Neuronal stem cell (in vitro differentiated cells): Measurements from ENCODE around the gene IGFBP3.

ENCODE experiments used
- DNase-seq: peaks from one replicate; pipeline ENCODE4 v3.0.0-alpha.2; 2013; ENCODE audit warnings: low spot score
- H2AFZ ChIP-seq: one replicate; pipeline ENCODE4 v1.6.1; 2013; ENCODE audit warnings: mild to moderate bottlenecking, low read length, inconsistent platforms
- H2AK5ac ChIP-seq: 2 replicates; pipeline ENCODE4 v1.6.1; 2013; ENCODE audit warnings: low read depth, mild to moderate bottlenecking, inconsistent platforms, low read length, moderate library complexity, mixed read lengths
- H2BK120ac ChIP-seq: 2 replicates; pipeline ENCODE4 v1.6.1; 2013; ENCODE audit warnings: low read depth, mild to moderate bottlenecking, inconsistent platforms, low read length, moderate library complexity, mixed read lengths
- H2BK12ac ChIP-seq: one replicate; pipeline ENCODE4 v1.6.1; 2013; ENCODE audit warnings: low read length, inconsistent platforms
- H2BK15ac ChIP-seq: 2 replicates; pipeline ENCODE4 v1.6.1; 2013; ENCODE audit warnings: mild to moderate bottlenecking, low read length, inconsistent platforms, mixed read lengths
- H2BK5ac ChIP-seq: one replicate; pipeline ENCODE4 v1.6.1; 2013; ENCODE audit warnings: inconsistent platforms, mild to moderate bottlenecking, low read length, moderate library complexity
- H3K14ac ChIP-seq: one replicate; pipeline ENCODE4 v1.6.1; 2013; ENCODE audit warnings: low read length, inconsistent platforms
- H3K18ac ChIP-seq: 2 replicates; pipeline ENCODE4 v1.6.1; 2013; ENCODE audit warnings: low read length, inconsistent platforms
- H3K23ac ChIP-seq: 2 replicates; pipeline ENCODE4 v1.6.1; 2013; ENCODE audit warnings: low read depth, mild to moderate bottlenecking, mixed read lengths, low read length, inconsistent platforms; ENCODE audit not compliant: poor library complexity
- H3K27ac ChIP-seq: replicated peaks from 3 replicates; pipeline ENCODE4 v1.5.1; 2013; ENCODE audit warnings: low read length, inconsistent platforms
- H3K27me3 ChIP-seq, 3 experiments: 2 replicates each; pipeline ENCODE4 v1.6.1; 2013; ENCODE audit warnings: low read length in 3 of 3, mild to moderate bottlenecking in 2 of 3, inconsistent platforms in 1 of 3, low read depth in 1 of 3, mixed read lengths in 1 of 3, moderate library complexity in 1 of 3; ENCODE audit not compliant: control insufficient read depth in 3 of 3, insufficient read depth in 3 of 3
- H3K36me3 ChIP-seq, 2 donors: replicated peaks in 1 of 2; 2 replicates each; pipeline ENCODE4 v1.6.1; 2013; ENCODE audit warnings: low read length in 2 of 2; ENCODE audit not compliant: control insufficient read depth in 2 of 2, insufficient read depth in 2 of 2
- H3K4ac ChIP-seq: 2 replicates; pipeline ENCODE4 v1.6.1; 2013; ENCODE audit warnings: inconsistent platforms, mild to moderate bottlenecking, low read length, moderate library complexity
- H3K4me1 ChIP-seq, 2 donors: 1 replicate in 1 of 2; 2 replicates in 1 of 2; pipeline ENCODE4 v1.6.1; 2013; ENCODE audit warnings: low read length in 2 of 2, low read depth in 1 of 2; ENCODE audit not compliant: control insufficient read depth in 2 of 2, insufficient read depth in 1 of 2
- H3K4me2 ChIP-seq: one replicate; pipeline ENCODE4 v1.6.1; 2013; ENCODE audit warnings: mild to moderate bottlenecking, low read length, inconsistent platforms; ENCODE audit not compliant: insufficient read depth, poor library complexity, severe bottlenecking
- H3K4me3 ChIP-seq, 2 donors: 2 replicates each; pipeline ENCODE4 v1.5.1; 2013; ENCODE audit warnings: low read length in 2 of 2, mild to moderate bottlenecking in 2 of 2, inconsistent platforms in 1 of 2, moderate library complexity in 1 of 2
- H3K79me1 ChIP-seq: one replicate; pipeline ENCODE4 v1.6.1; 2013; ENCODE audit warnings: low read depth, mild to moderate bottlenecking, inconsistent platforms, low read length, moderate library complexity
- H3K9ac ChIP-seq: one replicate; pipeline ENCODE4 v1.6.1; 2013; ENCODE audit warnings: mild to moderate bottlenecking, low read depth, low read length, inconsistent platforms; ENCODE audit not compliant: poor library complexity
- H3K9me3 ChIP-seq, 2 donors: replicated peaks in 1 of 2; 2 replicates each; pipeline versions ENCODE3 to v1.6.1; 2013; ENCODE audit warnings: low read length in 2 of 2, mild to moderate bottlenecking in 2 of 2, inconsistent platforms in 1 of 2, low read depth in 1 of 2, mixed read lengths in 1 of 2, moderate library complexity in 1 of 2; ENCODE audit not compliant: control insufficient read depth in 2 of 2, insufficient read depth in 1 of 2
- H4K8ac ChIP-seq: one replicate; pipeline ENCODE4 v1.6.1; 2013; ENCODE audit warnings: low read depth, mild to moderate bottlenecking, inconsistent platforms, low read length, moderate library complexity
- H4K91ac ChIP-seq: one replicate; pipeline ENCODE4 v1.6.1; 2013; ENCODE audit warnings: low read length, low read depth, mild to moderate bottlenecking, inconsistent platforms; ENCODE audit not compliant: poor library complexity
- WGBS, 2 donors: extraction: QIAGEN DNeasy Blood & Tissue Kit; methylation state at CpG; one replicate each; pipeline ENCODE4 v1.1.7; 2013; ENCODE audit warnings: missing lambda C conversion rate in 2 of 2, mixed read lengths in 1 of 2; ENCODE audit not compliant: insufficient read length in 2 of 2, insufficient replicate concordance in 1 of 2; ENCODE audit errors: extremely low coverage in 2 of 2; 5-methylcytosine and 5-hydroxymethylcytosine counted together

IGFBP3 gene

DNA sequence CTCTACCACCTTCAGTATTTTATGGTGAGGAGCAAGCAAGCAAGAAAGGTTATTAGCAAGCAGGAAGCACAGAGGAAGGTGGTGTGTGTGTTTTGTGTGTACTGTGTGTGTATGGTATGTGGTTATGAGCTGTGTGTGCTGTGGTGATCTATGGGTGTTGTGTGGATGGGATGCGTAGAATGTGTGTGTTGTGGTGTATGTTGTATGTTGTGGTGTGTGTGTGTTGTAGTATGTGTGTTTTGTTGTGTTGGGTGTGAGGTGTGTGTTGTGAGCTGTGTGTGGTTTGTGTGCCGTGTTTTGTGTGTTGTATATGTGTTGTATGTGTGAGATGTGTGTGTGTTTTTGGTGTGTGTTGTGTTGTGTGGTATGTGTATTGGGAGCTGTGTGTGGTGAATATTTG, 16.8 kb upstream of the IGFBP3 start:
- Histone ChIP-seq H3K27ac (no peak overlapping the region), H2AK5ac (no peak overlapping the region), H3K14ac (no peak overlapping the region), H3K9me3 (peaks cover 0 to 5% of the 10 kb centered on the region in 2 donors), H3K18ac (peak overlapping the region; percentile 15), H3K23ac (no peak overlapping the region), H4K91ac (no peak overlapping the region), H2AFZ (no peak overlapping the region), H3K4me3 (peak overlapping the region in 1 of 2 donors; percentile 67), H4K8ac (no peak overlapping the region), H3K36me3 (no peaks in the 10 kb centered on the region), H2BK15ac (no peak overlapping the region), H3K27me3 (no peaks in the 10 kb centered on the region), H2BK12ac (peak overlapping the region; percentile 59), H3K79me1 (no peaks in the 10 kb centered on the region), H3K9ac (no peak overlapping the region), H3K4me2 (no peak overlapping the region), H2BK5ac (no peak overlapping the region), H2BK120ac (no peak overlapping the region), H3K4ac (no peak overlapping the region), H3K4me1 (peaks cover 0 to 8% of the 10 kb centered on the region in 2 donors)
- DNase-seq: no peak
- WGBS, 2 donors: 100% methylated on average over 2 of the region's 2 CpGs; no CpG with 5 or more reads in 1 of the 2 donors

DNA sequence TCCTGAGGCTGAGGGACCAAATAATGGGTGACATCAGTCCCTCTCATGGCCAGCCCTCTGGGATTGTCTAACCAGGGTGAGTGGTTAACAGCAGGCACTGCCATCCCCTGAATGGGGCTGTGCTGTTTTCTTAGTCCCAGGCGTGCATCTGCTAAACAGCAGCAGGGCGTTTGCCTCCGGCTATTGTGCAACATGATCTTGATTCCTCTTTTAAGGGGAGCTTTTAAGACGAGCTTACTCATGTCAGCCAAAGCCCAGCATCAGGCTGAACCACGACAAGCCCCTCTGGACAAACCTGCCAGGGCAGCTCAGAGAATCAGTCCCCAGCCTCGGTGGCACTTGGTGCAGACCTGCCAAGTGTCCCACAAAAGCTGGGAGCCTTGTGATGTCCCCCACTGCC, 16.2 kb upstream of the IGFBP3 start:
- Histone ChIP-seq H3K9ac (no peak overlapping the region), H3K23ac (no peak overlapping the region), H2BK12ac (no peak overlapping the region), H2BK120ac (no peak overlapping the region), H2AK5ac (peak overlapping the region; percentile 15), H4K91ac (no peak overlapping the region), H2BK15ac (no peak overlapping the region), H4K8ac (no peak overlapping the region), H3K4me2 (no peak overlapping the region), H3K4ac (no peak overlapping the region), H3K27ac (no peak overlapping the region), H3K14ac (no peak overlapping the region), H3K18ac (no peak overlapping the region), H3K4me1 (peaks cover 0 to 8% of the 10 kb centered on the region in 2 donors), H2BK5ac (no peak overlapping the region), H3K79me1 (no peaks in the 10 kb centered on the region), H3K27me3 (no peaks in the 10 kb centered on the region), H3K36me3 (no peaks in the 10 kb centered on the region), H2AFZ (no peak overlapping the region), H3K9me3 (peaks cover 0 to 5% of the 10 kb centered on the region in 2 donors), H3K4me3 (no peak overlapping the region)
- WGBS, 2 donors: no CpG with 5 or more reads among the region's 6 CpGs
- DNase-seq: no peak

DNA sequence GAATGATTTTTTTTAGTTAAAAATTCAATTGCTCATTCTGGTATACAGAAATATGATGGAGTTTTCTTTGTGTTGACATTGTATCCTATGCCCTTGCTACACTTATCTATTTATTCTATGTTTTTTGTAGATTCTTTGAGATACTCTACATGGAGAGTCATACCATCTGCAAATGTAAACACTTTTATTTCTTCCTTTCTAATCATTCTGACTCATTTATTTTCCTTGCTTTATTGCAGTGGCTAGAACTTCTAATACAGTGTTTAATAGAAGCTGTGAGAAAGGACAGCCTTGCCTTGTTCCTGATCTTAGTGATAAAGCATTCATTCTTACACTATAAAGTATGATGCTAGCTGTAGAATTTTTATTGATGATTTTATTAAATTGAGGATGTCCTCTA, 9.9 kb upstream of the IGFBP3 start:
- Histone ChIP-seq H3K4ac (no peak overlapping the region), H2AK5ac (no peak overlapping the region), H2AFZ (no peak overlapping the region), H3K27ac (no peak overlapping the region), H3K14ac (no peak overlapping the region), H3K9ac (no peak overlapping the region), H3K79me1 (no peaks in the 10 kb centered on the region), H3K23ac (no peak overlapping the region), H3K4me1 (no peaks in the 10 kb centered on the region), H2BK5ac (no peak overlapping the region), H2BK15ac (no peak overlapping the region), H3K18ac (no peak overlapping the region), H3K36me3 (no peaks in the 10 kb centered on the region), H3K27me3 (no peaks in the 10 kb centered on the region), H3K4me3 (no peak overlapping the region), H4K91ac (no peak overlapping the region), H2BK120ac (no peak overlapping the region), H3K9me3 (peaks cover 0 to 4% of the 10 kb centered on the region in 2 donors), H3K4me2 (no peak overlapping the region), H4K8ac (no peak overlapping the region), H2BK12ac (no peak overlapping the region)
- no peak for DNase-seq

DNA sequence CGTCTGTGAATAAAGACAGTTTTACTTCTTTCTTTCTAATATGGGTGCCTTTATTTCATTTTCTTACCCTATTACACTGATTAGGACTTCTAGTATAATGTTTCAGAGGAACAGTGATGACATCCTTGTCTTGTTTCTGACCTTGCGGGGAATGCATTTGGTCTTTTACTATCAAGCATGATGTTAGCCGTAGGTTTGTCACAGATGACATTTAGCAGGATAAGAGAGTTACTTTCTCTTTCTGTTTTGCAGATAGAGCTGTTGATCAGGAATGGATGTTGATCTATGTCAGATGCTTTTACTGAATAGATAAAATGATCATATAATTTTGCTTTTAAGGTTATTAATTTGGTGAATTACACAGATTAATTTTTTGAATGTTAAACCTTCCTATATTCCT, 6.6 kb upstream of the IGFBP3 start:
- no peaks in the 10 kb centered on the region for H3K79me1 ChIP-seq
- no peak overlapping the region for H3K4me2 ChIP-seq
- no peak overlapping the region for H3K23ac ChIP-seq
- H3K9ac ChIP-seq: no peak overlapping the region
- H2BK15ac ChIP-seq: no peak overlapping the region
- no peak overlapping the region for H3K18ac ChIP-seq
- DNase-seq: no peak
- no peak overlapping the region for H2AFZ ChIP-seq
- no peak overlapping the region for H2BK12ac ChIP-seq
- H3K4ac ChIP-seq: no peak overlapping the region
- no peaks in the 10 kb centered on the region for H3K27me3 ChIP-seq
- no peak overlapping the region for H2BK5ac ChIP-seq
- no peak overlapping the region for H3K14ac ChIP-seq
- H4K8ac ChIP-seq: no peak overlapping the region
- H4K91ac ChIP-seq: no peak overlapping the region
- H3K4me1 ChIP-seq: peaks cover 3 to 12% of the 10 kb centered on the region in 2 donors
- no peak overlapping the region for H3K4me3 ChIP-seq
- no peak overlapping the region for H2AK5ac ChIP-seq
- H3K27ac ChIP-seq: no peak overlapping the region
- no peaks in the 10 kb centered on the region for H3K36me3 ChIP-seq
- WGBS, 2 donors: no CpG with 5 or more reads among the region's 3 CpGs
- peaks cover 0 to 4% of the 10 kb centered on the region in 2 donors for H3K9me3 ChIP-seq
- no peak overlapping the region for H2BK120ac ChIP-seq
